GM12878 (cell line): ENCODE data around the gene GK2. TPM values are rescaled to one million over a fixed set of nuclear protein-coding genes. Genes with fewer than 3 reads are reported as not detected.

Experiments used
- ATAC-seq: fragments of 200-7000 bp; cut with Tn5 transposase; 3 replicates; pipeline ENCODE4 v1.9.1; 2020; ENCODE audit warnings: mild to moderate bottlenecking, moderate library complexity
- BruUV-seq: library from RNA; stranded (reverse); fragments of 400-500 nt; replicated peaks from 2 replicates; lab custom pipeline; 2021; lab: Mats Ljungman, UMichigan
- CTCF ChIA-PET: fragments of 300-600 bp; sonication (Branson Sonifier 250); formaldehyde crosslinking; extraction: SDS; loops from one replicate; lab custom pipeline; 2021; ENCODE audit warnings: inconsistent platforms; lab: Yijun Ruan, JAX
- POLR2A ChIA-PET: fragments of 350-600 bp; formaldehyde crosslinking; extraction: SDS; loops from one replicate; lab custom pipeline; 2021; ENCODE audit warnings: inconsistent platforms; lab: Charles Lee
- RAD21 ChIA-PET: fragments of 300-600 bp; sonication (Branson Sonifier 250); formaldehyde crosslinking; loops from one replicate; lab custom pipeline; 2023; ENCODE audit warnings: antibody characterized with exemption; ENCODE audit not compliant: unreplicated experiment; lab: Charles Lee
- SMC1A ChIA-PET: fragments of 300-600 bp; sonication (Branson Sonifier 250); formaldehyde crosslinking; loops from one replicate; lab custom pipeline; 2023; ENCODE audit not compliant: unreplicated experiment, uncharacterized antibody; lab: Charles Lee
- DNase-seq: peaks from one replicate; pipeline ENCODE4 v3.0.0-alpha.2; 2011; ENCODE audit warnings: low read depth, low spot score
- FAIRE-seq: peaks from 3 replicates; lab custom pipeline; 2011; peaks lifted over from hg19 to GRCh38; lab: Jason Lieb, UNC
- H2AFZ ChIP-seq: 2 replicates; pipeline ENCODE4 v1.6.0; 2011; ENCODE audit warnings: low read depth, low read length, control low read depth; ENCODE audit not compliant: control insufficient read depth
- H3K27ac ChIP-seq: 2 replicates; pipeline ENCODE4 v1.5.1; 2011; ENCODE audit warnings: control low read depth; ENCODE audit not compliant: control insufficient read depth, insufficient read depth
- H3K27me3 ChIP-seq, 2 experiments: replicated peaks in 1 of 2; 2 replicates each; pipeline versions ENCODE4 v1.6.0 to v1.6.1; 2011; ENCODE audit warnings: low read length in 1 of 2; ENCODE audit not compliant: control insufficient read depth in 2 of 2, insufficient read depth in 2 of 2
- H3K36me3 ChIP-seq, 2 experiments: 2 replicates each; pipeline ENCODE4 v1.5.1; 2011; ENCODE audit warnings: low read length in 1 of 2; ENCODE audit not compliant: control insufficient read depth in 2 of 2, insufficient read depth in 2 of 2
- H3K4me1 ChIP-seq: 2 replicates; pipeline ENCODE4 v1.6.1; 2011; ENCODE audit warnings: mild to moderate bottlenecking, low read length, moderate library complexity, mixed read lengths; ENCODE audit not compliant: control insufficient read depth, insufficient read depth
- H3K4me2 ChIP-seq: 2 replicates; pipeline ENCODE4 v1.6.0; 2011; ENCODE audit warnings: control low read depth; ENCODE audit not compliant: control insufficient read depth, insufficient read depth
- H3K4me3 ChIP-seq: fragments of 200-600 bp; sonication (generic); 2 replicates; pipeline ENCODE4 v1.5.1; 2016
- H3K79me2 ChIP-seq: 2 replicates; pipeline ENCODE4 v1.6.0; 2011; ENCODE audit warnings: low read length; ENCODE audit not compliant: control insufficient read depth, insufficient read depth
- H3K9ac ChIP-seq: 2 replicates; pipeline ENCODE4 v1.8.0; 2011; ENCODE audit warnings: low read length, control low read depth, mixed read lengths; ENCODE audit not compliant: control insufficient read depth, insufficient read depth
- H3K9me3 ChIP-seq: replicated peaks from 3 replicates; pipeline ENCODE4 v1.5.1; 2011; ENCODE audit warnings: mild to moderate bottlenecking, low read length; ENCODE audit not compliant: control insufficient read depth, insufficient read depth
- H4K20me1 ChIP-seq: 2 replicates; pipeline ENCODE4 v1.6.0; 2011; ENCODE audit not compliant: control insufficient read depth, insufficient read depth
- BMI1 ChIP-seq: fragments of 450-650 bp; IDR thresholded peaks from 2 replicates; pipeline ENCODE4 v1.6.1; 2016; ENCODE audit warnings: mild to moderate bottlenecking, moderate library complexity, borderline replicate concordance
- EGR1 ChIP-seq, 2 experiments: IDR thresholded peaks; 1 replicate in 1 of 2; 2 replicates in 1 of 2; pipeline ENCODE4 v1.6.1; 2011 to 2012; ENCODE audit warnings: low read depth in 2 of 2, low read length in 2 of 2, borderline replicate concordance in 1 of 2, mild to moderate bottlenecking in 1 of 2, moderate library complexity in 1 of 2
- MYB ChIP-seq: fragments of 150-350 bp; IDR thresholded peaks from 2 replicates; pipeline ENCODE4 v1.6.1; 2014; ENCODE audit warnings: mild to moderate bottlenecking, low read depth, low read length, borderline replicate concordance
- NR2F1 ChIP-seq: fragments of 450-650 bp; conservative IDR thresholded peaks from 2 replicates; pipeline ENCODE4 v1.6.1; 2017; ENCODE audit warnings: mild to moderate bottlenecking
- WRNIP1 ChIP-seq: IDR thresholded peaks from 2 replicates; pipeline ENCODE4 v1.6.1; 2011; ENCODE audit warnings: low read depth, low read length, improper control_type of control experiment, borderline replicate concordance
- ZNF592 ChIP-seq: fragments of 450-650 bp; IDR thresholded peaks from 2 replicates; pipeline ENCODE4 v1.6.1; 2017; ENCODE audit warnings: mild to moderate bottlenecking, moderate library complexity
- WGBS: methylation state at CpG from one replicate; pipeline ENCODE4 v1.1.6; 2016; ENCODE audit warnings: low lambda C conversion rate; ENCODE audit not compliant: insufficient replicate concordance, insufficient coverage; ENCODE audit errors: missing lambda C conversion rate; 5-methylcytosine and 5-hydroxymethylcytosine counted together
- in situ Hi-C: fragments of 300-500 bp; cut with MboI; formaldehyde crosslinking; loops from 9 replicates; pipeline ENCODE4 v1.14.3; 2018; ENCODE audit warnings: mixed read lengths
- intact Hi-C: fragments of 100-400 bp; cut with micrococcal nuclease; formaldehyde crosslinking; loops from one replicate; pipeline ENCODE4 v1.14.2; 2022; ENCODE audit not compliant: unreplicated experiment
- polyA plus RNA-seq, 11 experiments: library from polyadenylated mRNA; depleted of rRNA in 4 of 11; unstranded in 6 of 11; stranded (reverse) in 5 of 11; fragments of >200 nt; fragmentation: Nextera tagmentation in 4 of 11; fragmentation: Illumina TruSeq in 1 of 11; extraction: Ambion mirVana in 4 of 11; extraction: Trizol in 1 of 11; gene quantifications; 1 replicate in 1 of 11; 2 replicates in 10 of 11; pipeline versions ENCODE4 v1.2.1 to v1.2.3, GENCODE V29; 2011 to 2016; ENCODE audit warnings: inconsistent platforms in 2 of 11, missing spikeins in 2 of 11, low read depth in 1 of 11
- total RNA-seq, 4 experiments: library from RNA; depleted of rRNA in 3 of 4; stranded (reverse); fragments of >200 nt in 3 of 4; fragmentation: Illumina TruSeq in 1 of 4; extraction: Trizol in 1 of 4; gene quantifications; 2 replicates each; pipeline versions ENCODE4 v1.2.1 to v1.2.3, GENCODE V29; 2013 to 2021

GK2 gene
- total and polyA plus RNA-seq, 10 of the 15 experiments (the other 5 are each of a cell fraction or from before 2014, with no cell fraction given): not detected

GRCh38 chr4:79397951-79398350, 10.1 kb downstream of the GK2 start:
- no peak overlapping the region for H3K9ac ChIP-seq
- no peaks in the 10 kb centered on the region for H3K9me3 ChIP-seq
- no peak overlapping the region for H3K27ac ChIP-seq
- ChIA-PET POLR2A (interaction anchor here (0.5 kb wide), 1 partner anchor 1536 kb away, joined by 3 read pairs; no protein-coding TSS in a partner anchor), CTCF (no interaction called here), SMC1A (interaction anchor here (0.6 to 1.3 kb wide), 3 partner anchors 9 to 356 kb away, joined by 4 to 6 read pairs (median 4); no protein-coding TSS in a partner anchor), RAD21 (no interaction called here)
- no peak for TF ChIP-seq BMI1
- 0 out of 2 replicates have a peak, but pooled peaks have one; percentile 15 for TF ChIP-seq NR2F1
- no peak for TF ChIP-seq MYB
- no peak for TF ChIP-seq WRNIP1
- in situ Hi-C loops (no loop called here), intact Hi-C loops (loop anchor here (10.0 kb wide), 1 partner anchor 443 kb away; no protein-coding TSS in a partner anchor)
- H4K20me1 ChIP-seq: no peaks in the 10 kb centered on the region
- H3K79me2 ChIP-seq: no peaks in the 10 kb centered on the region
- no peak for ATAC-seq
- BruUV-seq: no TSS peak
- H3K27me3 ChIP-seq: no peaks in the 10 kb centered on the region
- 16% methylated on average over 5 of the region's 5 CpGs for WGBS
- H3K36me3 ChIP-seq: no peaks in the 10 kb centered on the region
- no peak for DNase-seq
- no peak overlapping the region for H2AFZ ChIP-seq
- no peak overlapping the region for H3K4me2 ChIP-seq
- no peaks in the 10 kb centered on the region for H3K4me1 ChIP-seq
- FAIRE-seq: no peak
- no peak overlapping the region for H3K4me3 ChIP-seq

- ChIA-PET CTCF (no interaction called here), POLR2A (no interaction called here), SMC1A (no interaction called here), RAD21 (no interaction called here)
- H3K79me2 ChIP-seq: no peaks in the 10 kb centered on the region
- no peak overlapping the region for H2AFZ ChIP-seq
- H3K9me3 ChIP-seq: no peaks in the 10 kb centered on the region
- no peak overlapping the region for H3K9ac ChIP-seq
- no peaks in the 10 kb centered on the region for H3K36me3 ChIP-seq
- ATAC-seq (no peak), DNase-seq (no peak), FAIRE-seq (no peak)
- in situ Hi-C loops (no loop called here), intact Hi-C loops (loop anchor here (10.0 kb wide), 1 partner anchor 442 kb away; no protein-coding TSS in a partner anchor)
- H3K4me1 ChIP-seq: no peaks in the 10 kb centered on the region
- no peaks in the 10 kb centered on the region for H4K20me1 ChIP-seq
- H3K4me2 ChIP-seq: no peak overlapping the region
- no TSS peak for BruUV-seq
- H3K4me3 ChIP-seq: no peak overlapping the region
- no peaks in the 10 kb centered on the region for H3K27me3 ChIP-seq
- H3K27ac ChIP-seq: no peak overlapping the region
- TF ChIP-seq EGR1 (IDR thresholded peaks at IDR 0.05; ENCODE audit: borderline replicate concordance in 1 of 2, low read depth in 2 of 2, low read length in 2 of 2): no peak
- TF ChIP-seq ZNF592: no peak
Measured at GRCh38 chr4:79396794-79397193, 11.2 kb downstream of the GK2 start.
